HCT116 (cell line): ENCODE results near the gene SYNPO. TPM values are rescaled to one million over a fixed set of nuclear protein-coding genes. Genes with fewer than 3 reads are reported as not detected.

Source experiments
- ATAC-seq: fragments of 200-7000 bp; cut with Tn5 transposase; 2 replicates; pipeline ENCODE4 v1.9.1; 2020; ENCODE audit warnings: mild to moderate bottlenecking, moderate library complexity
- BruUV-seq: library from RNA; stranded (reverse); fragments of 400-500 nt; replicated peaks from 2 replicates; lab custom pipeline; 2021; lab: Mats Ljungman, UMichigan
- CTCF ChIA-PET: fragments of 300-600 bp; sonication (Branson Sonifier 250); formaldehyde crosslinking; loops from one replicate; lab custom pipeline; 2021; ENCODE audit warnings: antibody characterized with exemption; lab: Charles Lee
- POLR2A ChIA-PET: fragments of 300-600, 350-600 bp; sonication (Branson Sonifier 250); formaldehyde crosslinking; loops from one replicate; lab custom pipeline; 2021; ENCODE audit warnings: antibody characterized with exemption; lab: Charles Lee
- RAD21 ChIA-PET, 2 experiments: fragments of 300-600 bp; sonication (Branson Sonifier 250); formaldehyde crosslinking; loops; one replicate each; lab custom pipeline; 2023; ENCODE audit warnings: low total read pairs in 2 of 2; ENCODE audit not compliant: uncharacterized antibody in 2 of 2, unreplicated experiment in 2 of 2, low non-redundant PET in 1 of 2; lab: Charles Lee
- DNase-seq: peaks from one replicate; pipeline ENCODE4 v3.0.0-alpha.2; 2010; ENCODE audit warnings: low read depth, low spot score
- H2AFZ ChIP-seq: fragments of 200-600 bp; shearing (Covaris generic), sonication (generic); 2 replicates; pipeline ENCODE4 v1.6.1; 2017; ENCODE audit warnings: low read depth, mixed run types, mixed read lengths, antibody characterized with exemption, low read length; ENCODE audit not compliant: poor library complexity, severe bottlenecking
- H3K27ac ChIP-seq: 2 replicates; pipeline ENCODE4 v1.5.1; 2012; ENCODE audit warnings: low read depth, low read length
- H3K27me3 ChIP-seq: fragments of 200-600 bp; sonication (generic); 2 replicates; pipeline ENCODE4 v1.6.1; 2016; ENCODE audit warnings: mixed run types, low read length, mixed read lengths; ENCODE audit not compliant: insufficient read depth
- H3K36me3 ChIP-seq, 2 experiments: fragments of 200-500 bp in 1 of 2; fragments of 200-600 bp in 1 of 2; sonication (Bioruptor generic) in 1 of 2; sonication (generic) in 1 of 2; 2 replicates each; pipeline versions ENCODE4 v1.5.1 to v1.6.1; 2014 to 2016; ENCODE audit warnings: low read length in 2 of 2, inconsistent platforms in 1 of 2, mixed read lengths in 1 of 2, mixed run types in 1 of 2; ENCODE audit not compliant: insufficient read depth in 2 of 2, control insufficient read depth in 1 of 2
- H3K4me1 ChIP-seq, 2 experiments: fragments of 200-600 bp in 1 of 2; sonication (generic) in 1 of 2; 2 replicates each; pipeline versions ENCODE4 v1.5.1 to v1.6.1; 2012 to 2017; ENCODE audit warnings: low read length in 2 of 2, inconsistent platforms in 1 of 2, mild to moderate bottlenecking in 1 of 2, mixed read lengths in 1 of 2, mixed run types in 1 of 2, moderate library complexity in 1 of 2; ENCODE audit not compliant: insufficient read depth in 2 of 2, control insufficient read depth in 1 of 2
- H3K4me2 ChIP-seq: fragments of 200-600 bp; sonication (generic); 2 replicates; pipeline ENCODE4 v1.6.1; 2017; ENCODE audit warnings: mixed run types, low read length, mixed read lengths
- H3K4me3 ChIP-seq, 2 experiments: fragments of 200-600 bp in 1 of 2; sonication (generic) in 1 of 2; replicated peaks in 1 of 2; 2 replicates each; pipeline ENCODE4 v1.5.1; 2011 to 2016; ENCODE audit warnings: low read length in 2 of 2, control low read depth in 1 of 2, low read depth in 1 of 2, mild to moderate bottlenecking in 1 of 2, mixed read lengths in 1 of 2, mixed run types in 1 of 2
- H3K79me2 ChIP-seq: fragments of 200-600 bp; sonication (generic); 2 replicates; pipeline ENCODE4 v1.6.1; 2017; ENCODE audit warnings: mild to moderate bottlenecking, mixed run types, low read length, moderate library complexity, mixed read lengths; ENCODE audit not compliant: insufficient read depth
- H3K9ac ChIP-seq: fragments of 200-600 bp; sonication (generic); 2 replicates; pipeline ENCODE4 v1.6.1; 2016; ENCODE audit warnings: low read length, mixed read lengths
- H3K9me2 ChIP-seq: fragments of 200-600 bp; sonication (generic), shearing (Covaris generic); 2 replicates; pipeline ENCODE4 v1.6.1; 2017; ENCODE audit warnings: mixed run types, mild to moderate bottlenecking, moderate library complexity; ENCODE audit not compliant: insufficient read depth
- H3K9me3 ChIP-seq, 2 experiments: fragments of 200-500 bp in 1 of 2; fragments of 200-600 bp in 1 of 2; sonication (Bioruptor generic) in 1 of 2; sonication (generic) in 1 of 2; 2 replicates each; pipeline ENCODE4 v1.6.1; 2014 to 2017; ENCODE audit warnings: low read length in 2 of 2, mixed read lengths in 2 of 2, inconsistent platforms in 1 of 2, low read depth in 1 of 2, mild to moderate bottlenecking in 1 of 2, mixed run types in 1 of 2, moderate library complexity in 1 of 2; ENCODE audit not compliant: control insufficient read depth in 1 of 2, insufficient read depth in 1 of 2
- H4K20me1 ChIP-seq: fragments of 200-600 bp; sonication (generic), shearing (Covaris generic); 2 replicates; pipeline ENCODE4 v1.6.1; 2017; ENCODE audit warnings: mixed run types, mild to moderate bottlenecking, moderate library complexity; ENCODE audit not compliant: insufficient read depth
- CBX3 ChIP-seq: IDR thresholded peaks from 2 replicates; pipeline ENCODE4 v1.6.1; 2012; ENCODE audit warnings: low read depth
- CEBPB ChIP-seq: IDR thresholded peaks from 2 replicates; pipeline ENCODE4 v1.6.1; 2012; ENCODE audit warnings: low read depth
- EGR1 ChIP-seq: IDR thresholded peaks from 2 replicates; pipeline ENCODE4 v1.6.1; 2012; ENCODE audit warnings: low read depth
- EZH2 ChIP-seq: fragments of 200-600 bp; sonication (generic); IDR thresholded peaks from 2 replicates; pipeline ENCODE4 v1.6.1; 2017; ENCODE audit warnings: antibody characterized with exemption, mixed run types
- FOSL1 ChIP-seq: IDR thresholded peaks from 2 replicates; pipeline ENCODE4 v1.6.1; 2012; ENCODE audit warnings: low read depth
- JUND ChIP-seq: IDR thresholded peaks from 2 replicates; pipeline ENCODE4 v1.6.1; 2012
- POLR2AphosphoS5 ChIP-seq: IDR thresholded peaks from 2 replicates; pipeline ENCODE4 v1.6.1; 2011; ENCODE audit warnings: mild to moderate bottlenecking, low read depth, low read length, moderate library complexity
- SIN3A ChIP-seq: IDR thresholded peaks from 2 replicates; pipeline ENCODE4 v1.6.1; 2012; ENCODE audit warnings: low read depth
- SP1 ChIP-seq: IDR thresholded peaks from 2 replicates; pipeline ENCODE4 v1.6.1; 2012; ENCODE audit warnings: low read depth
- YY1 ChIP-seq: IDR thresholded peaks from 2 replicates; pipeline ENCODE4 v1.6.1; 2011; ENCODE audit warnings: low read length, low read depth, moderate library complexity, mild to moderate bottlenecking; ENCODE audit not compliant: insufficient replicate concordance; ENCODE audit errors: extremely low read depth
- intact Hi-C: fragments of 100-400 bp; cut with micrococcal nuclease; formaldehyde crosslinking; loops from 2 replicates; pipeline ENCODE4 v1.10.0; 2022
- total RNA-seq: library from RNA; stranded (reverse); gene quantifications from one replicate; pipeline ENCODE4 v1.2.1, GENCODE V29; 2021; ENCODE audit not compliant: unreplicated experiment
- TF ChIP-seq, protein P1 (sequence below): IDR thresholded peaks from 2 replicates; pipeline ENCODE4 v1.6.1; 2012
- TF ChIP-seq, protein P2 (sequence below): IDR thresholded peaks from 2 replicates; pipeline ENCODE4 v1.6.1; 2012

Gene SYNPO
- total RNA-seq, 1 experiment from 2014 or later, result 8.2 TPM

DNA sequence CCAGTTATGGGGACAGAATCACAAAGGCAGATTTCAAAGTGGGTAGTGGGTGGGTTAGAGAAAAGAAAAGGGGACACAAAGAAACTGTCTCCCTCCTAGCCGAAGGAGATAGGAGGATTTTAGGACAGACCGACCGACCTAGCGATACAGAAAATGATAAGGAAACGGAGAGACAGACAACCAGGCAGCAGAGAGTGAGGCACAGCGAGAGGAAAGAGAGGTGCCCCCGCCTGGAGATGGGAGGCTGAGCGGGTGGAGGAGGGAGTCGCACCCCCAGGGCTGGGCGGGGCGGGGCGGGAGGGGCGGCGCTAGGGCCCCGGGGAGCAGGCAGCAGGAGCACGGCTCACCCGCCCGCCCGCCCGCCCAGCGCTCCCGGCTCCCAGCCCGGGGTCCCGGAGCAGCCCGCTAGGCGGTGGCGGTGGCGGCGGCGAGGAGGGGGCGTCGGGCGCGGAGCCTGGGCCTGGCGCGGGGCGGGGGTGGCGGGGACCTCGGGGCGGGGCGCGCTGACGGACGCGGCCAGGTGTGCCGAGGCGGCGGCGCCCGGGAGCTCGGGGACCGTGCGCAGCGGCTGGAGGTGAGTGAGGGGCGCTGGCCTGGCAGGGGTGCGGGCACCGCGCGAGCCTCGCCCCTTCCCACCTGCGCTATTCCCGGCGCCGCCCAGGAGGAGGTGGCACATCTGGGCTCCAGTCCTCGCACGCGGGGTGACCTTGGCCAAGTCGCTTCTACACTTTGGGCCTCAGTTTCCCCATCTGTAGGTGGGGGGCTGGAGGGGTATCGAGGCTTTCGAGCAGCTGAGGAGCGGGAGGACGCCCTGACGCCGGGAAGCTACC, 15.9 kb upstream of the SYNPO start:
- ChIA-PET RAD21 (no interaction called here), CTCF (interaction anchor here (0.6 kb wide), 1 partner anchor 155 kb away, joined by 3 read pairs; no protein-coding TSS in a partner anchor), POLR2A (no interaction called here)
- Histone ChIP-seq H3K9ac (peak overlapping the region; percentile 73), H2AFZ (peak overlapping the region; percentile 47), H3K79me2 (no peaks in the 10 kb centered on the region), H3K36me3 (no peaks in the 10 kb centered on the region), H3K27ac (peak overlapping the region; percentile 57; the same call in 1 of the 2 replicates), H3K9me3 (no peaks in the 10 kb centered on the region), H3K27me3 (no peaks in the 10 kb centered on the region), H3K4me1 (peaks cover 24 to 52% of the 10 kb centered on the region in 2 experiments), H4K20me1 (no peaks in the 10 kb centered on the region), H3K9me2 (no peaks in the 10 kb centered on the region), H3K4me2 (peak overlapping the region; percentile 98), H3K4me3 (peak overlapping the region; percentile 69 to 80)
- intact Hi-C loops, result no loop called here
- DNase-seq (no peak), ATAC-seq (peak; percentile 87)
- BruUV-seq, result no TSS peak
- TF ChIP-seq POLR2AphosphoS5, result peak; percentile 44; the same call in 1 of the 2 replicates
- no peak for TF ChIP-seq EZH2
- TF ChIP-seq, protein P1, sequence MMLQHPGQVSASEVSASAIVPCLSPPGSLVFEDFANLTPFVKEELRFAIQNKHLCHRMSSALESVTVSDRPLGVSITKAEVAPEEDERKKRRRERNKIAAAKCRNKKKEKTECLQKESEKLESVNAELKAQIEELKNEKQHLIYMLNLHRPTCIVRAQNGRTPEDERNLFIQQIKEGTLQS, result no peak
- TF ChIP-seq CEBPB, result no peak

DNA sequence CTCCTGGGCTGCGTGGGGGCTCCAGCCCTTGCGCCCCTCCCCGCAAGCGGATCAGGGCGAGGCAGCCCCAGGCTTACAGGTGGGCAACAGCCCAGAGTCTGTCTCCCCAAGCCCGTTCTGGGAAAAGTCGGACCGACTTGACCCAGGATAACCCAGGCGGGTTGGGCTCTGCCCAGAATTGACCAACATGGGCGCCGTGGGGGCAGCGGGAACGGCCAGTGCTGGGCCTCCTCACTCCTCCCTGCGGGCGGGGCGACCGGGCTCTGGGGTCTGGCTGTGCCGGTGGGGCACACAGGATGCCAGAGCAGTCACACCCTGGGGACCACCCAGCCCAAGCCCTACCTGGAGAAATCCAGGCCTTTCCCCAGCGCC, 15.3 kb upstream of the SYNPO start:
- Histone ChIP-seq H3K9me3 (no peaks in the 10 kb centered on the region), H3K9ac (peak overlapping the region; percentile 73), H3K27me3 (no peaks in the 10 kb centered on the region), H3K79me2 (no peaks in the 10 kb centered on the region), H4K20me1 (no peaks in the 10 kb centered on the region), H3K9me2 (no peaks in the 10 kb centered on the region), H3K4me3 (peak overlapping the region; percentile 69 to 80), H3K27ac (peak overlapping the region; percentile 57; the same call in 1 of the 2 replicates), H3K4me1 (peaks cover 27 to 52% of the 10 kb centered on the region in 2 experiments), H3K36me3 (no peaks in the 10 kb centered on the region), H3K4me2 (peak overlapping the region; percentile 98), H2AFZ (no peak overlapping the region)
- intact Hi-C loops, result no loop called here
- DNase-seq (no peak), ATAC-seq (peak; percentile 21)
- ChIA-PET CTCF (interaction anchor here (0.6 kb wide), 1 partner anchor 155 kb away, joined by 3 read pairs; no protein-coding TSS in a partner anchor), POLR2A (no interaction called here), RAD21 (no interaction called here)
- no TSS peak for BruUV-seq
- TF ChIP-seq EGR1 (no peak), POLR2AphosphoS5 (no peak), CBX3 (no peak), FOSL1 (no peak), SIN3A (no peak), JUND (no peak), SP1 (no peak), CEBPB (no peak), YY1 (no peak)
- TF ChIP-seq, protein P2, sequence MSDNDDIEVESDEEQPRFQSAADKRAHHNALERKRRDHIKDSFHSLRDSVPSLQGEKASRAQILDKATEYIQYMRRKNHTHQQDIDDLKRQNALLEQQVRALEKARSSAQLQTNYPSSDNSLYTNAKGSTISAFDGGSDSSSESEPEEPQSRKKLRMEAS, result no peak
